B cell (primary cell): ENCODE data around the gene SLC25A29. TPM values are rescaled to one million over a fixed set of nuclear protein-coding genes. Genes with fewer than 3 reads are reported as not detected.

Experiments used
- ATAC-seq: fragments of 200-7000 bp; cut with Tn5 transposase; one replicate; pipeline ENCODE4 v1.10.0; 2021; ENCODE audit warnings: low read depth, mild to moderate bottlenecking, moderate number of reproducible peaks, moderate library complexity
- CTCF ChIA-PET: fragments of 350-600 bp; sonication (Branson Sonifier 250); formaldehyde crosslinking; loops from one replicate; lab custom pipeline; 2021; ENCODE audit warnings: antibody characterized with exemption, inconsistent platforms; lab: Charles Lee
- POLR2A ChIA-PET: fragments of 350-600 bp; sonication (Branson Sonifier 250); formaldehyde crosslinking; loops from one replicate; lab custom pipeline; 2021; ENCODE audit warnings: antibody characterized with exemption; lab: Charles Lee
- DNase-seq: peaks from one replicate; pipeline ENCODE4 v3.0.0; 2013
- H2AFZ ChIP-seq: 2 replicates; pipeline ENCODE4 v1.6.1; 2012; ENCODE audit warnings: mild to moderate bottlenecking, low read depth, low read length; ENCODE audit not compliant: insufficient read depth, poor library complexity, severe bottlenecking
- H3K27ac ChIP-seq, 2 donors: 1 replicate in 1 of 2; 2 replicates in 1 of 2; pipeline ENCODE4 v1.5.1; 2012 to 2013; ENCODE audit warnings: low read length in 2 of 2, mild to moderate bottlenecking in 2 of 2, moderate library complexity in 1 of 2
- H3K27me3 ChIP-seq, 4 experiments: fragments of 200-600 bp in 1 of 4; sonication (generic) in 1 of 4; replicated peaks in 1 of 4; 1 replicate in 2 of 4; 2 replicates in 2 of 4; pipeline versions ENCODE4 v1.6.1 to v1.7.0; 2013 to 2016; ENCODE audit warnings: low read length in 3 of 4, mild to moderate bottlenecking in 2 of 4, mixed read lengths in 1 of 4, moderate library complexity in 1 of 4; ENCODE audit not compliant: insufficient read depth in 4 of 4, control insufficient read depth in 3 of 4; ENCODE audit errors: control extremely low read depth in 1 of 4
- H3K36me3 ChIP-seq, 2 experiments: replicated peaks in 1 of 2; 1 replicate in 1 of 2; 2 replicates in 1 of 2; pipeline versions ENCODE4 v1.6.1 to v1.7.1; 2013; ENCODE audit warnings: low read length in 1 of 2; ENCODE audit not compliant: insufficient read depth in 2 of 2, control insufficient read depth in 1 of 2; ENCODE audit errors: control extremely low read depth in 1 of 2, extremely low read depth in 1 of 2
- H3K4me1 ChIP-seq, 2 donors: fragments of 200-600 bp in 1 of 2; sonication (generic) in 1 of 2; 1 replicate in 1 of 2; 2 replicates in 1 of 2; pipeline versions ENCODE4 v1.5.1 to v1.6.1; 2013 to 2017; ENCODE audit warnings: low read length in 2 of 2; ENCODE audit not compliant: control insufficient read depth in 2 of 2, insufficient read depth in 2 of 2
- H3K4me2 ChIP-seq: replicated peaks from 2 replicates; pipeline ENCODE3; 2012; ENCODE audit warnings: mild to moderate bottlenecking, low read depth, low read length; ENCODE audit not compliant: poor library complexity, severe bottlenecking
- H3K4me3 ChIP-seq, 5 experiments: fragments of 200-600 bp in 1 of 5; sonication (generic) in 1 of 5; 1 replicate in 3 of 5; 2 replicates in 2 of 5; pipeline versions ENCODE4 v1.5.1 to v1.7.0; 2011 to 2016; ENCODE audit warnings: low read length in 4 of 5, mild to moderate bottlenecking in 4 of 5, low read depth in 2 of 5, control low read depth in 1 of 5, moderate library complexity in 1 of 5; ENCODE audit not compliant: insufficient read depth in 1 of 5; ENCODE audit errors: control extremely low read depth in 1 of 5, extremely low read depth in 1 of 5
- H3K79me2 ChIP-seq: fragments of 200-600 bp; sonication (generic); one replicate; pipeline ENCODE4 v1.6.0; 2016; ENCODE audit warnings: low read length; ENCODE audit not compliant: control insufficient read depth, insufficient read depth
- H3K9ac ChIP-seq: fragments of 200-600 bp; sonication (generic); 2 replicates; pipeline ENCODE4 v1.6.1; 2017; ENCODE audit warnings: mild to moderate bottlenecking, low read length, moderate library complexity
- H3K9me3 ChIP-seq, 3 donors: one replicate each; pipeline versions ENCODE4 v1.6.1 to v1.7.1; 2013; ENCODE audit warnings: low read length in 2 of 3; ENCODE audit not compliant: control insufficient read depth in 2 of 3, insufficient read depth in 1 of 3; ENCODE audit errors: control extremely low read depth in 1 of 3
- H4K20me1 ChIP-seq: 2 replicates; pipeline ENCODE4 v1.6.0; 2012; ENCODE audit warnings: mild to moderate bottlenecking, low read length; ENCODE audit not compliant: insufficient read depth, control insufficient read depth, poor library complexity, severe bottlenecking
- H3K27ac Mint-ChIP-seq: one replicate; pipeline ENCODE4 v1.8.0; 2021; ENCODE audit warnings: mixed read lengths
- H3K27me3 Mint-ChIP-seq: one replicate; pipeline ENCODE4 v1.8.0; 2021; ENCODE audit warnings: mixed read lengths
- H3K4me1 Mint-ChIP-seq: one replicate; pipeline ENCODE4 v1.8.0; 2021; ENCODE audit warnings: mixed read lengths
- H3K4me3 Mint-ChIP-seq: one replicate; pipeline ENCODE4 v1.8.0; 2021; ENCODE audit warnings: mixed read lengths
- H3K9me3 Mint-ChIP-seq: one replicate; pipeline ENCODE4 v1.8.0; 2022; ENCODE audit warnings: mixed read lengths; ENCODE audit not compliant: insufficient read depth
- CTCF ChIP-seq: fragments of 200-600 bp; IDR thresholded peaks from one replicate; pipeline ENCODE4 v1.8.0; 2022; ENCODE audit warnings: antibody characterized with exemption, mild to moderate bottlenecking
- EZH2 ChIP-seq: IDR thresholded peaks from 2 replicates; pipeline ENCODE4 v1.6.1; 2012; ENCODE audit warnings: borderline replicate concordance, low read depth, mild to moderate bottlenecking, moderate library complexity, low read length; ENCODE audit not compliant: insufficient read depth, poor library complexity, severe bottlenecking
- WGBS: methylation state at CpG from one replicate; pipeline ENCODE4 v1.1.5; 2013; ENCODE audit warnings: missing lambda C conversion rate; ENCODE audit not compliant: insufficient coverage; 5-methylcytosine and 5-hydroxymethylcytosine counted together
- intact Hi-C: fragments of 100-400 bp; cut with micrococcal nuclease; formaldehyde crosslinking; loops from one replicate; pipeline ENCODE4 v1.10.0; 2022
- polyA plus RNA-seq: library from polyadenylated mRNA; depleted of rRNA; stranded (reverse); fragments of >200 nt; gene quantifications from 2 replicates; pipeline ENCODE4 v1.2.3, GENCODE V29; 2012
- total RNA-seq, 2 donors: library from RNA; stranded (reverse); fragments of 120-200 nt in 1 of 2; gene quantifications; 1 replicate in 1 of 2; 2 replicates in 1 of 2; pipeline versions ENCODE4 v1.2.3 to v1.2.4, GENCODE V29; 2013 to 2022

The SLC25A29 gene
- total and polyA plus RNA-seq, 2 donors (not counting 1 experiment from before 2014, with no cell fraction given) = 15.1 to 99.9 TPM

- peak overlapping the region; percentile 72 for H3K27ac Mint-ChIP-seq
- no peak overlapping the region for H3K4me3 Mint-ChIP-seq
- H3K27me3 Mint-ChIP-seq = no peaks in the 10 kb centered on the region
- no peak overlapping the region for H3K9ac ChIP-seq
- H2AFZ ChIP-seq = no peak overlapping the region
- peaks cover 33% of the 10 kb centered on the region in 2 donors for H3K4me1 ChIP-seq
- no peaks in the 10 kb centered on the region for H3K9me3 Mint-ChIP-seq
- H3K27ac ChIP-seq = peak overlapping the region in 1 of 2 donors; percentile 62
- CTCF ChIA-PET = no interaction called here
- no peak overlapping the region for H3K4me3 ChIP-seq
- POLR2A ChIA-PET = no interaction called here
- H3K9me3 ChIP-seq = peaks cover 0 to 4% (median 0%) of the 10 kb centered on the region in 3 donors
- H3K4me1 Mint-ChIP-seq = peaks cover 66% of the 10 kb centered on the region
- DNase-seq = no peak
- H3K36me3 ChIP-seq = peaks cover 4 to 28% of the 10 kb centered on the region in 2 experiments
- intact Hi-C loops = no loop called here
- TF ChIP-seq EZH2 (no peak), CTCF (no peak)
- no CpG with 5 or more reads among the region's 5 CpGs for WGBS
- no peaks in the 10 kb centered on the region for H3K27me3 ChIP-seq
- ATAC-seq = no peak
- peaks cover 100% of the 10 kb centered on the region for H3K79me2 ChIP-seq
- peaks cover 94% of the 10 kb centered on the region for H4K20me1 ChIP-seq
- no peak overlapping the region for H3K4me2 ChIP-seq
These were observed 43.7 kb downstream of the SLC25A29 start for GRCh38 chr14:100262545-100262944.

GRCh38 chr14:100261621-100262020 lies 44.6 kb downstream of the SLC25A29 start:
- Histone ChIP-seq H3K27ac (peak overlapping the region in 1 of 2 donors; percentile 62), H3K9ac (no peak overlapping the region), H3K4me2 (no peak overlapping the region), H3K36me3 (peaks cover 6 to 21% of the 10 kb centered on the region in 2 experiments), H3K4me3 (no peak overlapping the region), H2AFZ (no peak overlapping the region), H3K79me2 (peaks cover 100% of the 10 kb centered on the region), H3K4me1 (peaks cover 42 to 43% of the 10 kb centered on the region in 2 donors), H4K20me1 (peaks cover 93% of the 10 kb centered on the region), H3K9me3 (peaks cover 0 to 8% (median 5%) of the 10 kb centered on the region in 3 donors), H3K27me3 (no peaks in the 10 kb centered on the region)
- Mint-ChIP-seq H3K27ac (peak overlapping the region; percentile 6), H3K27me3 (no peaks in the 10 kb centered on the region), H3K4me1 (peaks cover 70% of the 10 kb centered on the region), H3K9me3 (peaks cover under 1% of the 10 kb centered on the region), H3K4me3 (peak overlapping the region; percentile 1)
- intact Hi-C loops = no loop called here
- POLR2A ChIA-PET = no interaction called here
- 50% methylated on average over 1 of the region's 3 CpGs for WGBS
- TF ChIP-seq EZH2 (no peak), CTCF (no peak)
- CTCF ChIA-PET = interaction anchor here (0.6 to 0.7 kb wide), 2 partner anchors 18 to 19 kb away, joined by 3 read pairs; no protein-coding TSS in a partner anchor
- no peak for DNase-seq
- no peak for ATAC-seq
